ENCODE measurements around the gene GSTA3. TPM values are rescaled to one million over a fixed set of nuclear protein-coding genes. Genes with fewer than 3 reads are reported as not detected.

Gene GSTA3
- total RNA-seq, result not detected in 2 replicates

GRCh38 chr6:52909531-52909930, at the start of gene GSTA3:
Gene GSTA3 (minus strand): TSS chr6:52909698. CDS start chr6:52905834, 3,864 bp downstream.

Other genes starting within 250 kb of the GSTA3 start
- gene TMEM14A, start 238.6 kb downstream of the GSTA3 start, total RNA-seq, result 23.9 and 27.2 TPM in 2 replicates
- not detected in 2 replicates for gene GSTA2, start 146.2 kb downstream of the GSTA3 start, total RNA-seq
- gene GSTA1, start 105.9 kb downstream of the GSTA3 start, total RNA-seq, result 0.48 TPM in 1 of 2 replicates, not detected in the other
- gene GSTA5, start 68.9 kb downstream of the GSTA3 start, total RNA-seq, result not detected in 2 replicates
- 12.5 and 27.3 TPM in 2 replicates for gene GSTA4, start 85.6 kb upstream of the GSTA3 start, total RNA-seq
- gene CILK1, start 152.1 kb upstream of the GSTA3 start, total RNA-seq, result 2.4 and 4.5 TPM in 2 replicates
- gene FBXO9, start 155.7 kb upstream of the GSTA3 start, total RNA-seq, result 19.8 and 27.7 TPM in 2 replicates
- not detected in 2 replicates for gene GCM1, start 239.1 kb upstream of the GSTA3 start, total RNA-seq